NCI-H2107 treated with DMSO at 0.1 percent for 48 hours (cell line): ENCODE measurements around the gene SCN2B.

Source experiments
- DNase-seq: peaks from one replicate; lab custom pipeline; 2025; ENCODE audit not compliant: unreplicated experiment; lab: John Stamatoyannopoulos, UW

SCN2B gene

DNA sequence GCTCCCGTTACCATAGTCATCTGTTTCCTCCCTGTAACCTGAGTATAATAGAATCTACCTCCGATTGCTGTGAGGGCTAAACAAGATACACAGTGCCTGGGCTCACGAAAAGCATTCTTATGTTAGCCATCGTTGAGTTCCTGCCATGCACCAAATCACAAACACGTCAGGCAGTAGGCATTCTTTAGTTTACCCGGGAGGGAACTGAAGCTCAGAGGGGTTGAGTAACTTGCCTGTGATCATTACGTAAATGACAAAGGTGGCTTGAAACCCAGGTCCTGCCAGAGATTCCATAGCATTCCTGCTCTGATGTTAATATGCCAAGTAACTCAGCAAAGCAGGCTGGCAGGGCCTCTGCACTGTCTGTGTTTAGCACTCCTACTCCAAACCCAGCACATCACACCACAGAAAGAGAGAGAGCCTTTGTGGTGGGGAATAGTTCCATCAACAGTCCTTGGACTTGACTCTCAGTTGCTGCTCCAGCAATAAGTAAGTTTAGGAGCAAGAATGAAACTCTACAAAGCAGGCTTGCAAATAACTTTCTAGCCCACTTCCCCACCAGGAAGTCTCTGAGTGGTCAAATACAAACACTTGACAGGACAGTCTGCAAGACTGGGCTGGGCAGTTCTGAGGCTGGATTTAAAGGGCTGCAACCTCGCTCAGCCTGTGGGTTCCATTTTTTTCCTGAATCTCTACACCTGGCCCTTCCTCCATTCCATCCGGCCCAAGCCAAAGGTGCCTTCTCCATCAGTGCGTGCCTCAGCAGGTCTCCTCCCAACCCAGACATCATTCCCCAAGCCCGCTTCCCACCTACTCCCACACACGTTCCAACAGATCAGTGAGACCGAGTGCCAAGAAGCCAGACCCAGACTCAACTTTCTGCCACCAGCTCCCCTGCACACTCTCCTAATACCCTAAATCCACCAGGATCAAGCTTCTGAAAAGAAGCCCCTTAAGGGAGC, 1.1 kb downstream of the SCN2B start:
- DNase-seq: peak; percentile 78

- DNase-seq: no peak
Observed at GRCh38 chr11:118174006-118174567, 2.4 kb downstream of the SCN2B start.

DNA sequence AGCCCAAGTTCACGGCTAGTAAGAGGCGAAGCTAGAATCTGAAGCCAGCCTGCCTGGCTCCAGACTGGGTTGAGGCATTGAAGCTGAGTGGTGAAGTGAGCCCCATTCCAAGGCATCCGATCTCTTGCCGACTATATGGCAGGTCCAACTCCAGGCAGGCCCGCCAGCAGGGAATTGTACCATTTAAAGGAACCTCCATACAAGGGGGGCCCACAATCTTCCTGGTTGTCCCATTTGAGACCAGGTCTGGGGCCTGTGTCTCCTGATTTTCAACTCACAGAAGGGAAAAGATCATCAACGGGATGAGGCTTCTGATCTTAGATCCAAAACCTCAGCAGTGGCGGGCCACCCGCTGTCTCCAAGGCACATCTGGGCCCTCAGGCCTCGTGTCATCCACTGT, 4.1 kb downstream of the SCN2B start:
- DNase-seq: no peak

DNA sequence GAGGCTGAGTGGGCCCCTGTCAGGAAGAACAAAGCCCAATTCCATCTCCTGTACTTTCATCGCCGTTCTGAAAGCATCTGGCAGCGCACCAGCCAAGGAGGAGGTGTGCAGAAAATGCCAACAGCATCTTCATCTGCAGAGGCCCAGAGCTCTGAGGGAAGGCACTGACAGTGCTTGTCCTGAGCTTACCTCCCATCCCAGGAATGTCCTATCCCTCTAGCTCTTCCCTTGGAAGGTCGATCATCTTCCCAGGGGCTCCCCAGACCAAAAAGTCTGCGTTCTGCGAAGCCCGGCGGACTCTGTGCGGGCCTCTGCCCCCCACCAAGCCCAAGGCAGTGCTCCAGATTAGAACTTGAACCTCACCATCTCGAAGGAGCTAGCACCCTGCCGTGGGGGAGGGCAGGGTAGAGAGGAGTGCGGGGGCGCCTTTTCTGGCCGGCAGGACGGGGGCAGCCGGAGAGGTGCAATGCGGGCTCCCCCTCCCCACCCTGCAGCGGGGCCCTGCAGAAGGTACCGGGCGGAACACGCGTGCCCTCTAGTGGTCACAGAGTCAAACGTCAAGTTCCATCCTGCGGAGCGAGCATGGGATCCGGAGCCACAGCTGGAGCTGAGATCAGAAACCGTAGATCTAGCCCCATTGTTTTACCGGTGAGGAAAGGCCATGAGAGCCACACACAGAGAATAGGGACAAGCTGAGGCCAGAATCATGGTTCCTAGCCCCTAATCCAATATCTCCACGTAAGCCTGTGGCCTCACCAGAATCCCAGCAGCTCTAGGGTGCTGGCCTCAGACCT, 5.0 kb downstream of the SCN2B start:
- DNase-seq: peak; percentile 19

DNA sequence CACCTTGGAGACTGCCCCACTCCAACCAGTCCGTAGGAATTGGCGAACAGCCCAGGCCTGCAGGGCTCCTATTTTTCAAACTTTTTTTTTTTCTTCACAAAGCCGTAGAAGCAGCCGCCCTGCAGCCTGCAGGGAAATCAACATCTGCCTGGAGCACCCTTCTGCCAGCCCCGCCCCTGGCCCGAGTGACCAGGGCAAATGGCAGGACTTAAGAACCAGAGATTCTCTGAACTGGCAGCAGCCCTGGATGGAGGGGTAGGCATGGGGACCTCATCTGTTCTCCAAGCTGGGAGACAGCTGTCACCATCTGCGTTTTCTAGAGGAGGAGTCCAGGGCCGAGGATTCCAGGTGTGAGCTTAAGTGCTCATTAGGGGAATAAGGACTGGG, 5.6 kb downstream of the SCN2B start:
- DNase-seq: peak; percentile 66

DNA sequence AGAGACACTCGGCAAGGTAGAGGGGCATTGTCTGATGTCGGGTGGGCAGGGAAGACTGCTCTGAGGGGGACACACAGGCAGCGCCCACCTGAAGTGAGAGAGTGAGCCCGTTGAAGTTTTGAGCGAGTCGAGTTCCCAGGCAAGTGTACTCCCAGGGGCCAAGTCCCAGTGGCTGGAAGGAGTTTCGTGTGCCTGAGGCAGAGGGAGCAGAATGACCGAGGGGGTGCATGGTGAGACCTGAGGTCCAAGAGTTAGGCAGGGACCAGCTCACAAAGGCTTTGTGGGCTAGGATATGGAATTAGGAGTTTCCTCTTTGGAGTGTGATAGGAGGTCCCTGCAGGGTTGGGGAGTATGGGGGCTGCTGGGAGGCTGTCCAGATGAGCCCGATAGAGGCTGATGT, 6.2 kb downstream of the SCN2B start:
- no peak for DNase-seq

DNA sequence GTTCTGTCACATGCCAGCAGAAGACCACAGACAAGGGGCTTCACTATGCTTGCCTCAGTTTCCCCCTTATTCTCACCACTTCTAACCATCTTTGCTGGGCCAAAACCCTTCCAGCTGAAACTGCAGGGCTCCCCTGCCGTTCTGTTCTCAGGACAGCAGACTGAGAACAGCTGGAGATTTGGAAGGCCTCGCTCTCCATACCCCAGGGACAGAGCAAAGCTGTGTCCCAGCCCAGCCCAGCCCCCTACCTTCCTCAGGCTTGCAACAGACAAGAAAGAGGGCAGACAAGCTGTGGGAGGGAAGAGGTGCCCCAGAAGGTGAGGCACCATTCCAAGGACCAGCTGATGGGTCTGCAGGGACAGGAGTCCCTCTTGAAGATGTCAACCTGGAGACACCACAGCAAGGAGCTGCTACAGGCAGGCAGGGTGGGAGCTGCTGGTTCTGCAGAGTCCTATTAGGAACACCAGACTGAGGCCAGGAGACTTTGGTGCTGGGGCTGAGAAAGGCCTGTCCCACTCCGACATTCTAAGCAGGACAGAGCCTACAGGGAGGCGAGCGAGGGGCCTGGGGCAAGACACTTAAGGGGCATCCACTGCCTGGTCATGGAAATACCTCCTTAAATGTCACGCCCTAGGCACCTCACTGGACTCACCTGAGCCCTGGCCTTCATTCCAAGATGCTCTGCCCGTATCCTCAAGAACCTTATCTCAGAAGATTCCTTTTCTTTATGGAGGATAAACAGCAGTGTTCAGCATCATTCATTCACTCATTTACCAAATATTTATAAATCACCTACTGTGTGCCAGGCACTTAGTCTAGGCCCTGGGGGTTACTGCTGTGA, 6.9 kb downstream of the SCN2B start:
- DNase-seq: no peak

- DNase-seq: no peak
Observed at GRCh38 chr11:118168751-118169150, 7.7 kb downstream of the SCN2B start.

DNA sequence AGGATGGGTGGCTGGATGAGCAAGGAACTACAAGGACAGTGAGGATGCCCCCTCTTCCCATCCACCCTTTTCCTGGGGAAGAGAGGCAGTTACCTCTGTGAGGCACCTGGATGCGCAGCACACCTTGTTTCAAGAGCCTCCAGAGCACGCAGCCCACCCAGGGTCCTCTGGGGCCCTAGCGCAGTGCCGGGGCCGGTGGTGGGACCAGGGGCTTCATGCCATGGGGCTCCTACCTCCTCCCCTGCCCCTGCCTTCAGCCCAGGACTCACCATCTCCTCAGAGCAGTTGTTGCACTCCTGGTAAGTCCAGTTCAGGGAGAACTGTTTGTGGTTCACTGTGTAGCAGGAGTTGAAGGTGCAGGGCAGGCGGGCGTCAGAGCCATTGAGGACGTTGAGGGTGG, 8.1 kb downstream of the SCN2B start:
- DNase-seq: no peak

- no peak for DNase-seq
Observed at GRCh38 chr11:118167906-118168305, 8.5 kb downstream of the SCN2B start.

DNA sequence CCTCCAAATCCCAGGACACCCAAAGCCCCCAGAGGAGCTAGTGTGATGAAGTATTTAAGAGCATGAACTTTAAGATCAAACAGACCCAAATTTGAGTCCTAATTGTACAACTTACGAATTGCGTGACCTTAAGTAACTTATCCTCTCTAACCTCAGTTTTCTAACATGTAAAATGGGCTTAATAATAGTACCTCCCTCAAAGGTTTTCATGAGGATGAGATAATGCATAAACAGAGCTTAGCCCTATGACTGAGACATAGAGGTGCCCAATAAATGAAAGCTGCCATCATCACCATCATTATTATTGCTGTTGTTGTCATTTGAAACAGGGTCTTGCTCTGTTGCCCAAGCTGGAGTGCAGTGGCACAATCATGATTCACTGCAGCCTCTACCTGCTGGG, 9.2 kb downstream of the SCN2B start:
- no peak for DNase-seq

DNA sequence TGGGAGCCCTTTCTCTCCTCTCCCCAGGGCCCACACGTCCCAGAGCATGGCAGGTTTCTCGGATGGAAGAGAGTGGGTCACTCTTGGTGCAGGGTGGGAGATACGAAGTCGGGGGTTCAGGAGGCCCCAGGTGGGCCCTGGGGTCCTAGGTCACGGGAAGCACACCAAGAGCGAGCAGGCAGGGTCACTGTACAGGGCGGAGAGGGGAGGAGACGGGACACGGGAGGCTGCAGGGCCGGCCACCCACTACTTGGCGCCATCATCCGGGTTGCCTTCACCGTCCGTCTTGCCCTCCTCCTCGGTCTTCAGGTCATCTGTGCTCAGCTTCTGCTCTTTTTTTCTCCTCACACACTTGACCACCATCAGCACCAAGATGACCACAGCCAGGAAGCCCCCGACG, 9.8 kb downstream of the SCN2B start:
- no peak for DNase-seq

GRCh38 chr11:118164885-118165284, 11.6 kb downstream of the SCN2B start:
- no peak for DNase-seq

DNA sequence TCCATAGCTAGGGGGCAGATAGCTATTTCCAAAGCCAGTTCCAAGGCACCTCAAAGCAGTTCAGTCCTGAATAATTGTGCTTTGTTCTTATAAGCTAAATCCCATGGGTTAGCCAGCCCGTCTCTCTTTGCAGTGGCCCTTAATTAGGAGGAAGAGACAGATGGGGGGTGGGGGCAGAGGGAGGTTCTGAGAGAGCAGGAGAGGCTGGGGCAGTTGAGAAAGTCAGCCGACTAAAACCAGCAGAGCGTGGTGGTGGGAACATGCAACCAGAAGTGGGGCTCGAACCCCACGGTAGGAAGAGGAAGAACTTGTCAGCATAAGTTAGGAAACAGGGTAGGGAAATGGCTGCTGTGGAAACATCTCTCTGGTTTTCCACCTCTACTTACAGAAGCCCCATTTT, 12.9 kb downstream of the SCN2B start:
- no peak for DNase-seq

- DNase-seq: no peak
Observed at GRCh38 chr11:118162846-118163245, 13.6 kb downstream of the SCN2B start.

DNA sequence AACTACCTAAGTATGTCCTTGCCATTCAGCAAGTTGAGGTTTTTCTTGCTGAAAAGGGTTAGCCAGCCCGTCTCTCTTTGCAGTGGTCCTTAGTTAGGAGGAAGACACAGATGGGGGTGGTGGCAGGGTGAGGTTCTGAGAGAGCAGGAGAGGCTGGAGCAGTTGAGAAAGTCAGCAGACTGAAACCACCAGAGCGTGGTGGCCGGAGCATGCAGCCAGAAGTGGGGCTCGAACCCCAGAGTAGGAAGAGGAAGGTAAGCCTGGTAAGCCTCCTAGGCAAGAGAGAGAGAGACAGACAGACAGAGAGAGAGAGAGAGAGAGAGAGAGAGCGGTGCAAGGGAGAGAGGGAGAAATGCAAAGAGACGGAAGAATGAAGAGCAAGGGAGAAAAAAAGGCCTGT, 14.7 kb downstream of the SCN2B start:
- no peak for DNase-seq

- no peak for DNase-seq
Observed at GRCh38 chr11:118157186-118157895, 19.1 kb downstream of the SCN2B start.

- DNase-seq: peak; percentile 41
Observed at GRCh38 chr11:118156531-118157185, 19.8 kb downstream of the SCN2B start.

GRCh38 chr11:118155776-118156530, 20.5 kb downstream of the SCN2B start:
- no peak for DNase-seq
